Stimulated activated CD8-positive, alpha-beta memory T cell treated with anti-CD3 and anti-CD28 coated beads, Interleukin-7, amount 100 ng/mL, for 1 hour (primary cell): ENCODE measurements around the gene UBE2C.
"Not testable (repeated sequence)": the region's sequence is repeated elsewhere in the genome, so short reads cannot be mapped to it uniquely, and the experiment has no call there.

ENCODE experiments used
- DNase-seq, 2 donors: peaks; one replicate each; pipeline ENCODE4 v3.0.0-alpha.2; 2020; ENCODE audit warnings: low read depth in 2 of 2

UBE2C gene

DNA sequence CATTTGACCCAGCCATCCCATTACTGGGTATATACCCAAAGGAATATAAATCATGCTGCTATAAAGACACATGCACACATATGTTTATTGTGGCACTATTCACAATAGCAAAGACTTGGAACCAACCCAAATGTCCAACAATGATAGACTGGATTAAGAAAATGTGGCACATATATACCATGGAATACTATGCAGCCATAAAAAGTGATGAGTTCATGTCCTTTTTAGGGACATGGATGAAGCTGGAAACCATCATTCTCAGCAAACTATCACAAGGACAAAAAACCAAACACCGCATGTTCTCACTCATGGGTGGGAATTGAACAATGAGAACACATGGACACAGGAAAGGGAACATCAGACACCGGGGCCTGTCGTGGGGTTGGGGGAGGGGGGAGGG, 14.5 kb upstream of the UBE2C start:
- not testable (repeated sequence) for DNase-seq

GRCh38 chr20:45798935-45799642, 13.4 kb upstream of the UBE2C start:
- DNase-seq, result peak in 1 of 2 donors; percentile 36

DNA sequence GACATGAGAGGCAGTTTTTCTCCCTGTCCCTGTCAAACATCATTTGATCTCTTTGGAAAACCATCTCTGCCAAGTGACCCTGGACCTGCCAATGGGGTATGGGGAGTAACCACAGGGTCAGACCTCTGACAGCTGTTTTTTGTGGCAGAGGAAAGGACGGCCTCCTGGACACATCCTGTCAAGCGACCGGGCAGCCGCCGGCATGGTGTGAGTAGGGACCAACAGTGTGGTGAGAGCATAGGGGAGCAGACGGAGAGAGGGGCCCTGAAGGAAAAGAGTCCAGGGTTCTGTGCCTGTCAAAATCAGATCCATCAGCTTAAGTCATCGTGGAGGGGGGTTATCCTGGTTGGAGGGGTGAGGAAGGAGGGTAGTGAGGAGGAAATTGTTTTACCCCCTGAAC, 10.6 kb upstream of the UBE2C start:
- DNase-seq, result no peak

GRCh38 chr20:45810191-45810970, 2.1 kb upstream of the UBE2C start:
- DNase-seq, result no peak

DNA sequence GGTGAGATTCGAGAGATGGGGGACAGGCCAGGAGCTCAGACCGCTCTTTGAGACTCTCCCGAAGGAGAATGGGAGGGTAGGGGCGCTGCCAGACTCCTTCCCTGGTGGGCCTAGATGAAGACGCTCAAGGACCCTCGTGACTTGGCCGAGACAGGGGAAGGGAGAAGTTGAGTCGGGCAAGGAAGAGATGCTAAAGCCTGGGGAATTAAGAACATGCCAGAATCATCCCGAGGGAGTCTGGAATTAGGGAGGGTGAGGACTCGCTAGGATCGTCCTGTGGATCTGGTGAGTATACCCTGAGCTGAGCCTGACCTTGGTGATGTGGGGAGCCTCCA, 529 bp downstream of the UBE2C start:
- DNase-seq, result no peak

DNA sequence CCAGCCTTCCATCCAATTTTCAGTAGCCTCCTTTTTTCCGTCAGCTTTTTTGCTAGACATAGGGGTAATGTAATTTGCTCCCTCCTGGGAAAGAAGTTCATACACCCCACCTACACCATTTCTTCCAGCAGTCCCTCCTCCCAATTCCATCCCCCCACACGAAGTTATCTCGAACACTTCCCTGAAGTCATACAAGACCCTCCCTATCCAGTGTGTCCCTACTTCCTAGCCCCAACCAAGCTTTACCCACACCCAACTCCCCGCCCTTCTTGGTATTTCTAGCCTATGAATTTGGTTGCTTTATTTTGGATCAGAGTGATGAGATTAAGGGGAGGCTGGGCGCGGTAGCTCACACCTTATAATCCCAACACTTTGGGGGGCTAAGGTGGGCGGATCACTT, 1.0 kb downstream of the UBE2C start:
- DNase-seq, result no peak

GRCh38 chr20:45814314-45814713, 1.9 kb downstream of the UBE2C start:
- DNase-seq, result no peak

- no peak for DNase-seq
Measured at GRCh38 chr20:45816951-45817350, 4.5 kb downstream of the UBE2C start.

GRCh38 chr20:45817376-45818194, 5.1 kb downstream of the UBE2C start:
- DNase-seq, result no peak

GRCh38 chr20:45818239-45818638, 5.8 kb downstream of the UBE2C start:
- no peak for DNase-seq

GRCh38 chr20:45819466-45819865, 7.0 kb downstream of the UBE2C start:
- no peak for DNase-seq

- no peak for DNase-seq
Measured at GRCh38 chr20:45821947-45822346, 9.5 kb downstream of the UBE2C start.

- no peak for DNase-seq
Measured at GRCh38 chr20:45822857-45823256, 10.4 kb downstream of the UBE2C start.

DNA sequence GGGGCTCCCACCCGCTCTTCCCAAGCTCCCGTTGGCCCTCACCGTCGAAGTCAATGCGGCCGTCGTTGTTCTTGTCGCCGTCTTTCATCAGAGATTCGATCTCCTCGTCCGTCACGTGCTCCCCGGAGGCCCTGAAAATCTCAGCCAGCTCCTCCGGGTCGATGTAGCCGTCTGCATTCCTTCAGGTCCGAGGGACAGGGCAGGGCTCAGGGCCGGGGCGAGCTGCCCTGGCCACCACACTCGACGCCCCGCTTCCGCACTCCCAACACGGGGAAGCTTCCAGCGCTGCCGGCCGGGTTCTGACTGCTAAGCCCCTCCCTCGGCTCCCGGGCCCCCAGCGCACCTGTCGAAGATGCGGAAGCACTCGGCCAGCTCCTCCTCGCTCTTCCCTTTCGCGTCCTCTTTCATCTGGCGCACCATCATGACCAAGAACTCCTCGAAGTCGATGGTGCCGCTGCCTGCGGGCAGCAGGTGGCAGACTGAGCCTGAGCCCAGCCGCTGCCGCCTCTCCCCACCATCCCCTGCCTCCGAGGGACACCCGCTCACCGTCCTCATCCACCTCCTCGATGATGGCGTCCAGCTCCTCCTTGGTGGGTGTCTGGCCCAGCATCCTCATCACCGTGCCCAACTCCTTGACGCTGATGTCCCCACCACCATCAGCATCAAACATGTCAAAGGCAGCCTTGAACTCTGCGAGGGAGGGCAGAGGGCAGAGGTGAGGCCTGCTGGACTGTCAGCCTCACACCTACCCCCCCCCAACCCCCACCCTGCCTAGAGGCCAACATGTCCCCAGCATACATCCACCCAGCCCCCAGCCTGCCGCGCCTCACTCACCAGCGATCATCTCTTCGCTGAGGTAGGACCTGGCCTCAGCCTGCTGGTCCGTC, 11.7 kb downstream of the UBE2C start:
- peak in 1 of 2 donors; percentile 27 for DNase-seq

- no peak for DNase-seq
Measured at GRCh38 chr20:45826381-45827019, 14.1 kb downstream of the UBE2C start.

GRCh38 chr20:45827030-45827652, 14.7 kb downstream of the UBE2C start, which contains the start of gene TNNC2:
TSS of gene TNNC2 (minus strand) at chr20:45827312. CDS start at chr20:45827248, 64 bp downstream.
- no peak for DNase-seq

GRCh38 chr20:45827712-45828111, 15.3 kb downstream of the UBE2C start:
- DNase-seq, result no peak

GRCh38 chr20:45828589-45828988, 16.1 kb downstream of the UBE2C start:
- no peak for DNase-seq

- DNase-seq, result not testable (repeated sequence)
Measured at GRCh38 chr20:45829673-45830106, 17.2 kb downstream of the UBE2C start.

DNA sequence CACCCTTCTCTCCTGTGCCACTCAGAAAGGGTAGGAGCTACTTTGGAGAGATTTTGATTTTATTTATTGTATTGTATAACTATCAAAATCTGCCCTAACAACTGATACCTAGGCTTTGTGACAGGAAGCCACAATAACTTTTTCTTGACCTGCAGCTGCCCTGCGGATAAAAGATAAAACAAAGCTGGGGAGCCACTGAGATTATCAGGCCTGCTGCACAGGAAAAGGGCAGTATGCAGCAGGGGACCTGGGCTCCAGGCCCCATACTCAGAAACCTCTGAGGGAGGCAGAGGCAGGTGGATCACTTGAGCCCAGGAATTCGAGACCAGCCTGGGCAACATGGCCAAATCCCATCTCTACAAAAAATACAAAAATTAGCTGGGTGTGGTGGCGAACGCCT, 20.2 kb downstream of the UBE2C start:
- DNase-seq, result no peak
